GM21529 (cell line): ENCODE measurements around the gene C1orf50.
"Not testable (repeated sequence)": the region's sequence is repeated elsewhere in the genome, so short reads cannot be mapped to it uniquely, and the experiment has no call there.

Source experiments
- ATAC-seq: cut with Tn5 transposase; IDR thresholded peaks from one replicate; pipeline ENCODE4 v1.9.1; 2021; ENCODE audit not compliant: unreplicated experiment

Gene C1orf50

GRCh38 chr1:42797414-42797813, 30.4 kb downstream of the C1orf50 start:
- no peak for ATAC-seq

- no peak for ATAC-seq
These were observed 30.9 kb downstream of the C1orf50 start for GRCh38 chr1:42797979-42798378.

- no peak for ATAC-seq
These were observed 34.9 kb downstream of the C1orf50 start for GRCh38 chr1:42801832-42802473.

GRCh38 chr1:42806171-42806570, 39.1 kb downstream of the C1orf50 start:
- ATAC-seq, result no peak

GRCh38 chr1:42806593-42806992, 39.5 kb downstream of the C1orf50 start:
- no peak for ATAC-seq

GRCh38 chr1:42807056-42807668, 40.1 kb downstream of the C1orf50 start:
- no peak for ATAC-seq

DNA sequence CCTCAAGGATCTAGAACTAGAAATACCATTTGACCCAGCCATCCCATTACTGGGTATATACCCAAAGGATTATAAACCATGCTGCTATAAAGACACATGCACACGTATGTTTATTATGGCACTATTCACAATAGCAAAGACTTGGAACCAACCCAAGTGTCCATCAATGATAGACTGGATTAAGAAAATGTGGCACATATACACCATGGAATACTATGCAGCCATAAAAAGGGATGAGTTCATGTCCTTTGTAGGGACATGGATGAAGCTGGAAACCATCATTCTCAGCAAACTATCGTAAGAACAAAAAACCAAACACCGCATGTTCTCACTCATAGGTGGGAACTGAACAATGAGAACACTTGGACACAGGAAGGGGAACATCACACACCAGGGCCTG, 47.8 kb downstream of the C1orf50 start:
- not testable (repeated sequence) for ATAC-seq

- no peak for ATAC-seq
These were observed 49.0 kb downstream of the C1orf50 start for GRCh38 chr1:42815941-42816584.

DNA sequence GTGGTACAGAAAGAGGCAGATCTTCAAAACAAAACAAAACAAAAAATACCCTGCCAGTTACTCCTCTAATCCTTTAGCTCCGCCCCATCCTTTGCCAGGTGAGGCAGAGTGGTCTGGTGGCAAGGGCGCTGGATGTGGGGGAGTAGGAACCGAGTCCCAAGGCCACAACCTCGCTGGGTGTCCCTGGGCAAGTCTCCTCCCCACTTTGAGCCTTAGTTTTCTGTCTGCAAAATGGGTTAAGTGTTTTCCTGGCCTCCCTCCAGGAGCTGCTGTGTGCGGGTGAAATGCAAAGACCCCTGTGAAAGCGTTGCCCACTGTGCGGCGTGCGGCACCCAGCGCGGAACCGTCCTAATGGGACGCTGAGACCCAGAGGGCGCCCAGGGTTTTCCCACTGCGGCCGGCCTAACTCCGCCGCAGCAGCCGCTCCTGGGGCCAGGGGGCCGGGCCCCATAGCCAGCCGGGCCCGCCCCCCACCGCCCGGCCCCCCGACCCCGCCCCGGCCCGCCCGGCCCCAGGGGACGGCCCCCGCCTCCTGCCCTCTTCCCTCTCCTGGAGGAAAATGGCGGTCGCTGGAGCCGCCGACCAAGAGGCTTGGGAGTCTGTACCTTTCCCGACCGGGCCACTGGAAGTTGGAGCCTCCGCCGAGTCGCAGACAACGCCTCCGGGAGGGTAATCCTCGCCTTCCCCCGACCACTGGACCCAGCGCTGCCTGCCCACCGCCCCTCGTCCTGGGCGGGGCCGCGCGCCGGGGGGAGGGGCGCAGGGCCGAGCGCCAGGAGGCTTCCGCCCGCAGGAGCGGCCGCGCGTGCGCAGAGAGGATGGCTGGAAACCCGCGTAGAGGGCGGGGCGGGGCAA, 49.8 kb downstream of the C1orf50 start, which contains the start of the genes ERMAP and SVBP:
Gene ERMAP (plus strand): TSS at position 538 of the 855 bp plus-strand sequence. CDS start 13,327 bp downstream, outside the sequence.
Gene SVBP (minus strand): TSS at position 813 of the 855 bp plus-strand sequence. CDS start 853 bp downstream, outside the sequence.
- peak; percentile 77 for ATAC-seq

DNA sequence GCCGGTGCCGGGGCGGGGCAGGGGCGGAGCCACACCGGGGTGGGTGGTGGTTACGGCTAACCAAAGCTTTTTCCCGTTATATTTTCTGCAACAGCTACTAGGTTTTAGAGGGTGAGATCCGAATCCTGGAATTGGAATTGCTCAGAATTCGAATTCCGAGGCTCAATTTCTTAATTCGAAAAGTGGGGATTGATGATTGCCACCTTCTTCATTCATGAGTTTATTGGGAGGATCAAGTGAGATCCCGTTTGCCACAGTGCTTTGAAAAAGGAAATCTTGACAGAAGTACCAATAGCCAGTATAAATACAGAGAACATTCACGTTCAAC, 50.4 kb downstream of the C1orf50 start:
- ATAC-seq, result no peak

GRCh38 chr1:42817976-42818375, 50.9 kb downstream of the C1orf50 start:
- ATAC-seq, result no peak

GRCh38 chr1:42820813-42821212, 53.8 kb downstream of the C1orf50 start:
- ATAC-seq, result no peak

GRCh38 chr1:42821690-42822089, 54.6 kb downstream of the C1orf50 start:
- no peak for ATAC-seq

GRCh38 chr1:42822800-42823392, 55.8 kb downstream of the C1orf50 start:
- ATAC-seq, result no peak

DNA sequence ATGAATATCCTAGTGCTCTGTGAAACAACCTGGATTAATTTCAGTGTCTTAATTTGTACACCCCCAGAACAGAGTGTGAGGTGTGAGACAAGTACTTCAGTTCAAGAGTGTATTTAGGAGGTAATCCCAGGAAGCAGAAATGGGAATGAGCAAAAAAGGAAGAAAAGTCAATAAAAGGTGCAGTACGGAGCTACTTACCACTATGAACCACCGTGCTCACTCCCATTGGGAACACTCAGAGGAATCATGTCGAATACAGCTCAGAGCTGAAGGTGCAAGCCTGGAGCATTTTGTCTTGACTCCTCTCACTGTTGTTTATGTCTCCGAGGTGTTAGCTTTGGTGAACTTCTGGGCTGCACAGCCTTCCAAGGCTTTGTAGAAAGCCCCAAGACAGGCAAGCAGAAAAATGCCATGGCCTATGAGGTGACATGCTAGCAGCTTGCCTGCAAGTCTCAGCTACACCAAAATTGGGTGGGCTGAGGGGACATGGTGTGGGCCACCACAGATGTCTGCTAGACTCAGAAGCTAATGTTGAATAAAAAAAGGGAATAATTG, 57.5 kb downstream of the C1orf50 start:
- ATAC-seq, result no peak

DNA sequence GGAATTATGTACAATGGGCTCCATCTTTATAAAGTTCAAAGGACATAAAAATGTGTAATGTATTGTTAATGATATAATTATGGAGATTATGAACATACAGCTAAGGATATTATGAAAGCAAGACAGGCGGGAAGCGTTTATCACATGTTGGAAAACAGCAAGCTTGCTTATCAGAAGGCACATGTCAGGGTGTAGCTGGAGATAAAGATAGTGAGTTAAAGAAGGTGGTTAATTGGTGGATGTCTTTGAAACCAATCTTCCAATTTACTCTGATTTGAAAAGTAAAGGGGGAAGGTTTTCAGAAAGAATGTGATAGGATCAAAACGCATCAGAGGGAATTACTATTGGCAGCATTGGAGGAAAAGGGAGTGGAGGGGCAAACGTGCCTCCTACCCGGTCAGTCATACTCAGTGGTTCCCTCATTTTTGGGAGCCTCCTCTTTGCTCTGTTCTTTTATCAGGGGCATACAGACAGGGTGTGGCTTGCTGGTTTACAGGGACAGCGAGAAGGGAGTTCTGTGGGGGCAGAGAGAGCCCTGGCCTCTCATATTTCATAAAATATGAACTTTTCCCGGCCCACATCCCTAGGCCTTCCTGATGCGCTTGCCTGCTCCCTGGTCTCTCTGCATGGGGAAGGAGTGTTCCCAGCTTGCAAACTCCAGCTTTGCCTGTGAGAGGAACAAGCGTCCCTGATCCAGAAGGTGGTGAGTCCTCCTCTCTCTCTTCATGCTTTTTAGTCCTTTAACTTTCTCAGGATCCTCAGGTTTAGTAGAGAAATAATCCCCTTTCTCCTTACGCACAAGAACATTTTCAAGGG, 58.2 kb downstream of the C1orf50 start:
- no peak for ATAC-seq
